Body of pancreas (tissue), 4 donors: ENCODE data around the gene NCAPD2. TPM values are rescaled to one million over a fixed set of nuclear protein-coding genes. Genes with fewer than 3 reads are reported as not detected.
A peak's percentile ranks its signal among the peaks of the same experiment; 100 is the strongest.

Experiments used
- ATAC-seq: fragments of 150-250 bp; one replicate; pipeline ENCODE4 v1.9.1; 2016
- DNase-seq, 4 donors: peaks; one replicate each; pipeline ENCODE4 v3.0.0-alpha.2; 2019
- H3K27ac ChIP-seq, 4 donors: fragments of 200-600 bp; sonication (generic); 1 replicate in 3 of 4; 2 replicates in 1 of 4; pipeline versions ENCODE4 v1.5.1 to v1.6.1; 2016 to 2019; ENCODE audit warnings: mild to moderate bottlenecking in 1 of 4, mixed read lengths in 1 of 4, moderate library complexity in 1 of 4
- H3K27me3 ChIP-seq, 2 donors: fragments of 200-600 bp; sonication (generic); one replicate each; pipeline ENCODE4 v1.6.0; 2016; ENCODE audit warnings: mild to moderate bottlenecking in 1 of 2
- H3K36me3 ChIP-seq, 2 donors: fragments of 200-600 bp; sonication (generic); replicated peaks in 1 of 2; 2 replicates each; pipeline ENCODE4 v1.5.1; 2016; ENCODE audit warnings: low read depth in 2 of 2; ENCODE audit not compliant: insufficient read depth in 1 of 2
- H3K4me1 ChIP-seq: fragments of 200-600 bp; sonication (generic); one replicate; pipeline ENCODE4 v1.6.0; 2016
- H3K4me3 ChIP-seq, 2 donors: fragments of 200-600 bp; sonication (generic); 1 replicate in 1 of 2; 2 replicates in 1 of 2; pipeline ENCODE4 v1.5.1; 2016 to 2019
- H3K9me3 ChIP-seq, 3 donors: fragments of 200-600 bp; sonication (generic); 1 replicate in 2 of 3; 2 replicates in 1 of 3; pipeline ENCODE4 v1.5.1; 2016
- CTCF ChIP-seq, 7 experiments: fragments of 450-650 bp in 4 of 7; fragments of 200-600 bp in 3 of 7; sonication (generic) in 3 of 7; IDR thresholded peaks; one replicate each; pipeline ENCODE4 v1.5.1; 2016 to 2019; ENCODE audit warnings: antibody characterized with exemption in 7 of 7
- POLR2A ChIP-seq, 3 donors: fragments of 450-650 bp; IDR thresholded peaks; one replicate each; pipeline ENCODE4 v1.6.1; 2016; ENCODE audit warnings: antibody characterized with exemption in 3 of 3, mild to moderate bottlenecking in 2 of 3
- WGBS, 2 donors: methylation state at CpG; one replicate each; pipeline ENCODE4 v1.1.5; 2017; 5-methylcytosine and 5-hydroxymethylcytosine counted together
- intact Hi-C: fragments of 100-400 bp; cut with DNase I; formaldehyde crosslinking; loops from one replicate; pipeline ENCODE4 v1.15.1; 2023
- total RNA-seq, 2 donors: library from RNA; depleted of rRNA; stranded (reverse); fragments of >200 nt; gene quantifications; one replicate each; pipeline ENCODE4 v1.1.0, GENCODE V29; 2016

The NCAPD2 gene
- total RNA-seq, 2 donors from 2014 or later = 9.3 to 46.1 TPM

GRCh38 chr12:6538420-6539313, 44.8 kb downstream of the NCAPD2 start:
- 70 to 77% methylated on average over 21 to 24 of the region's 24 CpGs for WGBS, 2 donors
- Histone ChIP-seq H3K27me3 (no peaks in the 10 kb centered on the region), H3K9me3 (no peaks in the 10 kb centered on the region), H3K4me1 (peaks cover 25% of the 10 kb centered on the region), H3K4me3 (no peak overlapping the region), H3K36me3 (peaks cover 0 to 17% of the 10 kb centered on the region in 2 donors), H3K27ac (no peak overlapping the region)
- TF ChIP-seq POLR2A (IDR thresholded peaks at IDR 0.05) (no peak), CTCF (IDR thresholded peaks at IDR 0.05) (no peak)
- intact Hi-C loops = no loop called here
- ATAC-seq (no peak), DNase-seq (no peak)

- intact Hi-C loops = no loop called here
- 85 to 94% methylated on average over 5 of the region's 5 CpGs for WGBS, 2 donors
- Histone ChIP-seq H3K9me3 (no peaks in the 10 kb centered on the region), H3K27ac (no peak overlapping the region), H3K4me3 (no peak overlapping the region), H3K36me3 (peaks cover 0 to 17% of the 10 kb centered on the region in 2 donors), H3K27me3 (no peaks in the 10 kb centered on the region), H3K4me1 (peaks cover 20% of the 10 kb centered on the region)
- TF ChIP-seq CTCF (IDR thresholded peaks at IDR 0.05) (no peak), POLR2A (IDR thresholded peaks at IDR 0.05) (no peak)
- ATAC-seq = no peak
- no peak for DNase-seq
Observed at GRCh38 chr12:6539314-6539682, 45.4 kb downstream of the NCAPD2 start.

- intact Hi-C loops = loop anchor here (5.0 kb wide), 1 partner anchor 112 kb away; no protein-coding TSS in a partner anchor
- H3K4me3 ChIP-seq = no peak overlapping the region
- DNase-seq (no peak), ATAC-seq (no peak)
- WGBS, 2 donors = 71 to 100% methylated on average over 3 to 13 of the region's 14 CpGs
- no peak overlapping the region for H3K27ac ChIP-seq
- peaks cover 20% of the 10 kb centered on the region for H3K4me1 ChIP-seq
- H3K27me3 ChIP-seq = no peaks in the 10 kb centered on the region
- peaks cover 0 to 17% of the 10 kb centered on the region in 2 donors for H3K36me3 ChIP-seq
- no peaks in the 10 kb centered on the region for H3K9me3 ChIP-seq
- TF ChIP-seq POLR2A (IDR thresholded peaks at IDR 0.05) (no peak), CTCF (IDR thresholded peaks at IDR 0.05) (no peak)
Observed at GRCh38 chr12:6539707-6540134, 45.8 kb downstream of the NCAPD2 start.

GRCh38 chr12:6540181-6540877, 46.4 kb downstream of the NCAPD2 start:
- 59 to 71% methylated on average over 33 to 35 of the region's 35 CpGs for WGBS, 2 donors
- DNase-seq (peak; percentile 46 to 62 (median 52)), ATAC-seq (peak; percentile 51)
- intact Hi-C loops = loop anchor here (5.0 kb wide), 1 partner anchor 113 kb away; no protein-coding TSS in a partner anchor
- TF ChIP-seq POLR2A (IDR thresholded peaks at IDR 0.05) (no peak), CTCF (IDR thresholded peaks at IDR 0.05) (no peak)
- no peak overlapping the region for H3K4me3 ChIP-seq
- no peaks in the 10 kb centered on the region for H3K9me3 ChIP-seq
- H3K36me3 ChIP-seq = peaks cover 0 to 17% of the 10 kb centered on the region in 2 donors
- H3K27ac ChIP-seq = peak overlapping the region in 1 of 4 donors; percentile 39
- no peaks in the 10 kb centered on the region for H3K27me3 ChIP-seq
- H3K4me1 ChIP-seq = peaks cover 20% of the 10 kb centered on the region
